Sigmoid colon (tissue), 7 donors: ENCODE data around the gene ALKBH5. TPM values are rescaled to one million over a fixed set of nuclear protein-coding genes. Genes with fewer than 3 reads are reported as not detected.

Source experiments
- DNase-seq: peaks from one replicate; pipeline ENCODE4 v3.0.0-alpha.2; 2019
- H3K27ac ChIP-seq, 4 donors: fragments of 200-600 bp; sonication (generic); one replicate each; pipeline ENCODE4 v1.5.1; 2016 to 2019; ENCODE audit warnings: mild to moderate bottlenecking in 1 of 4
- H3K27me3 ChIP-seq, 3 donors: fragments of 200-600 bp; sonication (generic); one replicate each; pipeline ENCODE4 v1.5.1; 2019; ENCODE audit warnings: mild to moderate bottlenecking in 1 of 3
- H3K36me3 ChIP-seq, 4 donors: fragments of 200-600 bp; sonication (generic); one replicate each; pipeline ENCODE4 v1.5.1; 2016 to 2019
- H3K4me1 ChIP-seq, 4 donors: fragments of 200-600 bp; sonication (generic); one replicate each; pipeline ENCODE4 v1.5.1; 2017 to 2019
- H3K4me3 ChIP-seq, 4 donors: fragments of 200-600 bp; sonication (generic); one replicate each; pipeline ENCODE4 v1.5.1; 2017 to 2019; ENCODE audit warnings: mild to moderate bottlenecking in 2 of 4, moderate library complexity in 1 of 4
- H3K9me3 ChIP-seq, 4 donors: fragments of 200-600 bp in 3 of 4; sonication (generic) in 3 of 4; one replicate each; pipeline versions ENCODE4 v1.5.1 to v1.6.1; 2013 to 2019
- EP300 ChIP-seq, 4 donors: sonication (generic); formaldehyde crosslinking; IDR thresholded peaks; one replicate each; pipeline ENCODE4 v1.6.1; 2017; ENCODE audit warnings: antibody characterized with exemption in 4 of 4
- POLR2A ChIP-seq, 2 donors: fragments of 450-650 bp; IDR thresholded peaks; one replicate each; pipeline ENCODE4 v1.6.1; 2016; ENCODE audit warnings: antibody characterized with exemption in 2 of 2, mild to moderate bottlenecking in 2 of 2, moderate library complexity in 2 of 2
- POLR2AphosphoS5 ChIP-seq, 4 donors: sonication (generic); formaldehyde crosslinking; IDR thresholded peaks; one replicate each; pipeline ENCODE4 v1.6.1; 2017; ENCODE audit warnings: antibody characterized with exemption in 4 of 4
- WGBS, 2 donors: extraction: QIAGEN DNeasy Blood & Tissue Kit; methylation state at CpG; one replicate each; pipeline ENCODE4 v1.1.7; 2013; 5-methylcytosine and 5-hydroxymethylcytosine counted together
- intact Hi-C: fragments of 100-400 bp; cut with DNase I; formaldehyde crosslinking; loops from one replicate; pipeline ENCODE4 v1.15.1; 2023
- polyA plus RNA-seq, 3 donors: library from polyadenylated mRNA; stranded (reverse); fragments of 200-250 nt; gene quantifications; one replicate each; pipeline ENCODE4 v1.2.3, GENCODE V29; 2013
- total RNA-seq, 4 donors: library from RNA; depleted of rRNA; stranded (reverse); fragments of >200 nt; gene quantifications; one replicate each; pipeline ENCODE4 v1.1.0, GENCODE V29; 2016
- TF ChIP-seq, protein P1 (sequence below), 4 experiments: fragments of 450-650 bp in 3 of 4; fragments of 200-600 bp in 1 of 4; IDR thresholded peaks; one replicate each; pipeline ENCODE4 v1.5.1; 2016 to 2019; ENCODE audit warnings: antibody characterized with exemption in 4 of 4, mild to moderate bottlenecking in 3 of 4, moderate library complexity in 2 of 4
- donor health status: healthy with polysubstance abuse.
- donor health status: Bipolar disorder and iron deficiency.
- donor health status: healthy.

The ALKBH5 gene
- total and polyA plus RNA-seq, 7 donors: 36.6 to 109 (median 100) TPM

DNA sequence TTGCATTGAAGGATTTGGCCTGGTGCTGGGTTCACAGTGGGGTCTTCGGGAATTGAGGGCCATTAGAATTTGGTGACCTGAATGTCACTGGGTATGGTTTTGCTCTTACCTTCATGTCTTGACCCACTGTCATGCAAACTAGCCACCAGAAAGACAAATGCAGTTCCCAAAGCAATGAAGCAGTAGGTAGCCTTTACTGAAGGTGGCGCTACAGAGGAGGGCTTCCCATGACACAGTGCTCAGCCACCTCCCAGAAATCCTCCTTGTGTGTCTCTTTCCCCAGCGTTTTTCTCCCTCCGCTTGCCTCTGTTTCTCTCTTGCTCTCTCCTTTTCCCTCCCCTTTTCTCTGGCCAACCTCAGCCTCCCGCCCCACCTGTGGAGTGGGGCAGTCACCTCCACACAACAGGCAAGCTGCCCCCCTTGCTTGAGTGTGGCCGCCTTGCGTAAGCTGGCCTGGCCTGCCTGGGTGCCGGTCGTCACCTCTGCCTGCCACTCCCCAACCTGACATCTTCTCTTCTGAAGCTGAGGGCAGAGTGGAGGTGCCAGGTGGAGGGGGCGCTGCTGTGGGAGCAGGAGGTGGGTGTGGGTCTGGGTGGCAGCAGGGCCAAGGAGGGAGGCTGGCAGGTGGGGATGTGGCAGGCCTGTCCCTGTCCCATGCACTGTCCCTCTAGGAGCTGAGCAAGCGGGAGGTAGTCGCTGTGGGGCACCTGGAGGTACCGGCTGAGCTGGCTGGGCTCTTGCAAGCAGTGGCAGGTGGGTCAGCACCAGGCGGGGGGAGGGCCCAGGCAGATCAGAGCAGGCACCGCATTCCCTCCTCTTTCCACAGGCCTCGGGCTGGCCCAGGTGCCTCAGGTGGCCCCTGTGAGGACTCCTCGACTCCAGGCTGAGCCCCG lies 40.3 kb upstream of the ALKBH5 start:
- Histone ChIP-seq H3K27me3 (peaks cover 0 to 21% (median 0%) of the 10 kb centered on the region in 3 donors), H3K36me3 (no peaks in the 10 kb centered on the region), H3K4me1 (peaks cover 0 to 7% (median 2%) of the 10 kb centered on the region in 4 donors), H3K27ac (no peak overlapping the region), H3K4me3 (no peak overlapping the region), H3K9me3 (no peaks in the 10 kb centered on the region)
- WGBS, 2 donors: 72 to 76% methylated on average over 18 of the region's 18 CpGs
- DNase-seq: no peak
- intact Hi-C loops: loop anchor here (5.0 kb wide), 1 partner anchor 74 kb away; no protein-coding TSS in a partner anchor
- TF ChIP-seq EP300 (IDR thresholded peaks at IDR 0.05): no peak
- TF ChIP-seq POLR2AphosphoS5 (IDR thresholded peaks at IDR 0.05): no peak
- TF ChIP-seq POLR2A (IDR thresholded peaks at IDR 0.05): no peak
- TF ChIP-seq, protein P1, sequence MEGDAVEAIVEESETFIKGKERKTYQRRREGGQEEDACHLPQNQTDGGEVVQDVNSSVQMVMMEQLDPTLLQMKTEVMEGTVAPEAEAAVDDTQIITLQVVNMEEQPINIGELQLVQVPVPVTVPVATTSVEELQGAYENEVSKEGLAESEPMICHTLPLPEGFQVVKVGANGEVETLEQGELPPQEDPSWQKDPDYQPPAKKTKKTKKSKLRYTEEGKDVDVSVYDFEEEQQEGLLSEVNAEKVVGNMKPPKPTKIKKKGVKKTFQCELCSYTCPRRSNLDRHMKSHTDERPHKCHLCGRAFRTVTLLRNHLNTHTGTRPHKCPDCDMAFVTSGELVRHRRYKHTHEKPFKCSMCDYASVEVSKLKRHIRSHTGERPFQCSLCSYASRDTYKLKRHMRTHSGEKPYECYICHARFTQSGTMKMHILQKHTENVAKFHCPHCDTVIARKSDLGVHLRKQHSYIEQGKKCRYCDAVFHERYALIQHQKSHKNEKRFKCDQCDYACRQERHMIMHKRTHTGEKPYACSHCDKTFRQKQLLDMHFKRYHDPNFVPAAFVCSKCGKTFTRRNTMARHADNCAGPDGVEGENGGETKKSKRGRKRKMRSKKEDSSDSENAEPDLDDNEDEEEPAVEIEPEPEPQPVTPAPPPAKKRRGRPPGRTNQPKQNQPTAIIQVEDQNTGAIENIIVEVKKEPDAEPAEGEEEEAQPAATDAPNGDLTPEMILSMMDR (IDR thresholded peaks at IDR 0.05): no peak

DNA sequence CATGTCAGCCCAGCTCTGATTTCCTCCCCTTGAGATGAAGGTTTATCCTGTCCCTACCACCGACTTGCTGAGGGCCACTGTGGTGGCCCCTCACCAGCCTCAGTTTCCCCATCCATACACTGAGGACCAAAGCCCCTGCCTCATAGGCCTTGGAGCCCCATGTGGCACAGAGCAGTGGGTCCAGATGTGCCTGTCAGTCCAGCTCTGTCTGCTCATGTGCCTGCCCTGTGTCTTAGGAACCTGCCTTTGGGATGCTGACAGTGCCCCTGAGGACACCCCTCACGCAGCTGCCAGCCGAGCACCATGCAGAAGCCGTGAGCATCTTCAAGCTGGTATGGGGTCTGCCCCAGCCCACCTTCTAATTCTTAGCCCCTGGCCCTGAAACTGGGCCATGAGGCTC lies 39.4 kb upstream of the ALKBH5 start:
- Histone ChIP-seq H3K9me3 (no peaks in the 10 kb centered on the region), H3K4me1 (peaks cover 0 to 7% (median 2%) of the 10 kb centered on the region in 4 donors), H3K27me3 (peaks cover 0 to 21% (median 0%) of the 10 kb centered on the region in 3 donors), H3K36me3 (no peaks in the 10 kb centered on the region), H3K4me3 (no peak overlapping the region), H3K27ac (no peak overlapping the region)
- no peak for DNase-seq
- TF ChIP-seq POLR2A (IDR thresholded peaks at IDR 0.05) (no peak), EP300 (IDR thresholded peaks at IDR 0.05) (no peak), POLR2AphosphoS5 (IDR thresholded peaks at IDR 0.05) (no peak)
- TF ChIP-seq, protein P1 (IDR thresholded peaks at IDR 0.05): no peak
- intact Hi-C loops: loop anchor here (5.0 kb wide), 1 partner anchor 73 kb away; no protein-coding TSS in a partner anchor
- 88 to 89% methylated on average over 4 of the region's 4 CpGs for WGBS, 2 donors

DNA sequence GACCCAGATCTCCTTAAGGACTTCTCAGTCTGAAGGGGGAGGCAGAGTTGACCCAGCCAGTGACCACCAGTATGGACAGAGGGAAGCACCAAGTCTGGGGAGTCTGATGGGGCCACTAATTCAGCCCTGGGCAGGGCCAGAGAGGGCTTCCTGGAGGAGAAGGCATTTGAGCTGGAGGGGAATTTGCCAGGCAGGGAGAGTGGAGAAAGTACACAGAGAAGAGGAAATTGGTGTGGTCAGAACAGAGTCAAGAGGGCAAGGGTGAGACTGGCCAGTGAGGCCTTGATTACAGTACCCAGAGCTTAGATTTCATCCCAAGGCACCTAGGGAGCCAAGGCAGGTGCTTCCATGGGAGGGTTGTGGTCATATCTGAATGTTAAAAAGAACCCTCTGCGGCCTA lies 38.8 kb upstream of the ALKBH5 start:
- TF ChIP-seq, protein P1 (IDR thresholded peaks at IDR 0.05): no peak
- TF ChIP-seq POLR2A (IDR thresholded peaks at IDR 0.05) (no peak), EP300 (IDR thresholded peaks at IDR 0.05) (no peak), POLR2AphosphoS5 (IDR thresholded peaks at IDR 0.05) (no peak)
- H3K4me3 ChIP-seq: no peak overlapping the region
- no peak for DNase-seq
- intact Hi-C loops: loop anchor here (5.0 kb wide), 1 partner anchor 72 kb away; no protein-coding TSS in a partner anchor
- WGBS, 2 donors: 88 to 91% methylated on average over 1 of the region's 1 CpG
- no peaks in the 10 kb centered on the region for H3K36me3 ChIP-seq
- peaks cover 0 to 7% (median 2%) of the 10 kb centered on the region in 4 donors for H3K4me1 ChIP-seq
- H3K27ac ChIP-seq: no peak overlapping the region
- no peaks in the 10 kb centered on the region for H3K9me3 ChIP-seq
- H3K27me3 ChIP-seq: peaks cover 0 to 21% (median 0%) of the 10 kb centered on the region in 3 donors

DNA sequence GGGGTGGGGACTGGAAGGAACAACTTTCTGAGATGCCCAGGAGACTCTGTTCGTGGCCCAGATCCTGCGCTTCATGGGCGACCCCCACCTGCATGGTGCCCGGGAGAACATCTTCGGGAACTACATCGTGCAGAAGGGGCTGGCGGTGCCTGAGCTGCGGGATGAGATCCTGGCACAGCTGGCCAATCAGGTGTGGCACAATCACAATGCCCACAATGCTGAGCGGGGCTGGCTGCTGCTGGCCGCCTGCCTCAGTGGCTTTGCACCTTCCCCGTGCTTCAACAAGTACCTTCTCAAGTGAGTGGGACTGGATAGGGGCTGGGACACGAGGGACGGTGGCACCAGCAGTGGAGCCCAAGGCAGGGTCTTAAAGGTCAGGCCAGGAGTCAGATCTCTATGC lies 37.8 kb upstream of the ALKBH5 start:
- intact Hi-C loops: no loop called here
- no peaks in the 10 kb centered on the region for H3K36me3 ChIP-seq
- no peak overlapping the region for H3K4me3 ChIP-seq
- 82 to 89% methylated on average over 13 of the region's 13 CpGs for WGBS, 2 donors
- no peak overlapping the region for H3K27ac ChIP-seq
- no peak for DNase-seq
- H3K9me3 ChIP-seq: no peaks in the 10 kb centered on the region
- peaks cover 0 to 21% (median 0%) of the 10 kb centered on the region in 3 donors for H3K27me3 ChIP-seq
- TF ChIP-seq EP300 (IDR thresholded peaks at IDR 0.05): no peak
- no peak for TF ChIP-seq POLR2A (IDR thresholded peaks at IDR 0.05)
- TF ChIP-seq, protein P1 (IDR thresholded peaks at IDR 0.05): no peak
- no peak for TF ChIP-seq POLR2AphosphoS5 (IDR thresholded peaks at IDR 0.05)
- H3K4me1 ChIP-seq: peaks cover 0 to 7% (median 2%) of the 10 kb centered on the region in 4 donors
